Activated CD4-positive, alpha-beta T cell treated with anti-CD3 and anti-CD28 coated beads, Interleukin-2, Interleukin-4, amounts not matched to agents 100 ng/mL and 50 ng/mL, durations not matched to agents 16 hours and 8 hours (primary cell): ENCODE results near the gene EFNA5.

ENCODE experiments used
- DNase-seq: peaks from one replicate; pipeline ENCODE4 v3.0.0-alpha.2; 2020; ENCODE audit warnings: low spot score

The EFNA5 gene

GRCh38 chr5:107425541-107426031 lies 245.2 kb downstream of the EFNA5 start:
- no peak for DNase-seq

- DNase-seq: no peak
Measured at GRCh38 chr5:107424491-107424890, 246.2 kb downstream of the EFNA5 start.

GRCh38 chr5:107422494-107422893 lies 248.2 kb downstream of the EFNA5 start:
- DNase-seq: no peak

GRCh38 chr5:107419498-107419897 lies 251.2 kb downstream of the EFNA5 start:
- DNase-seq: no peak

- no peak for DNase-seq
Measured at GRCh38 chr5:107418902-107419301, 251.8 kb downstream of the EFNA5 start.

GRCh38 chr5:107418071-107418470 lies 252.7 kb downstream of the EFNA5 start:
- no peak for DNase-seq

GRCh38 chr5:107415762-107416161 lies 255.0 kb downstream of the EFNA5 start:
- DNase-seq: no peak

- no peak for DNase-seq
Measured at GRCh38 chr5:107414802-107415201, 255.9 kb downstream of the EFNA5 start.

- DNase-seq: no peak
Measured at GRCh38 chr5:107413754-107414153, 257.0 kb downstream of the EFNA5 start.

- no peak for DNase-seq
Measured at GRCh38 chr5:107408564-107408963, 262.2 kb downstream of the EFNA5 start.

GRCh38 chr5:107407713-107408298 lies 262.9 kb downstream of the EFNA5 start:
- no peak for DNase-seq

GRCh38 chr5:107404595-107405374 lies 266.0 kb downstream of the EFNA5 start:
- DNase-seq: no peak

- no peak for DNase-seq
Measured at GRCh38 chr5:107403228-107403953, 267.3 kb downstream of the EFNA5 start.

- no peak for DNase-seq
Measured at GRCh38 chr5:107402434-107403227, 268.1 kb downstream of the EFNA5 start.

- DNase-seq: no peak
Measured at GRCh38 chr5:107401470-107402122, 269.1 kb downstream of the EFNA5 start.

GRCh38 chr5:107400328-107400727 lies 270.4 kb downstream of the EFNA5 start:
- no peak for DNase-seq

- no peak for DNase-seq
Measured at GRCh38 chr5:107398703-107399102, 272.0 kb downstream of the EFNA5 start.

GRCh38 chr5:107396351-107396690 lies 274.4 kb downstream of the EFNA5 start:
- no peak for DNase-seq

GRCh38 chr5:107395632-107396350 lies 274.9 kb downstream of the EFNA5 start:
- no peak for DNase-seq

- no peak for DNase-seq
Measured at GRCh38 chr5:107393851-107394250, 276.9 kb downstream of the EFNA5 start.

- DNase-seq: no peak
Measured at GRCh38 chr5:107391787-107392186, 278.9 kb downstream of the EFNA5 start.
